Nucleus accumbens (tissue), 56 donors: ENCODE data around the gene EMC10.
A peak's percentile ranks its signal among the peaks of the same experiment; 100 is the strongest.

Experiments used
- DNase-seq, 56 donors: peaks; one replicate each; lab custom pipeline; 2025; lab: John Stamatoyannopoulos, UW

Gene EMC10

DNA sequence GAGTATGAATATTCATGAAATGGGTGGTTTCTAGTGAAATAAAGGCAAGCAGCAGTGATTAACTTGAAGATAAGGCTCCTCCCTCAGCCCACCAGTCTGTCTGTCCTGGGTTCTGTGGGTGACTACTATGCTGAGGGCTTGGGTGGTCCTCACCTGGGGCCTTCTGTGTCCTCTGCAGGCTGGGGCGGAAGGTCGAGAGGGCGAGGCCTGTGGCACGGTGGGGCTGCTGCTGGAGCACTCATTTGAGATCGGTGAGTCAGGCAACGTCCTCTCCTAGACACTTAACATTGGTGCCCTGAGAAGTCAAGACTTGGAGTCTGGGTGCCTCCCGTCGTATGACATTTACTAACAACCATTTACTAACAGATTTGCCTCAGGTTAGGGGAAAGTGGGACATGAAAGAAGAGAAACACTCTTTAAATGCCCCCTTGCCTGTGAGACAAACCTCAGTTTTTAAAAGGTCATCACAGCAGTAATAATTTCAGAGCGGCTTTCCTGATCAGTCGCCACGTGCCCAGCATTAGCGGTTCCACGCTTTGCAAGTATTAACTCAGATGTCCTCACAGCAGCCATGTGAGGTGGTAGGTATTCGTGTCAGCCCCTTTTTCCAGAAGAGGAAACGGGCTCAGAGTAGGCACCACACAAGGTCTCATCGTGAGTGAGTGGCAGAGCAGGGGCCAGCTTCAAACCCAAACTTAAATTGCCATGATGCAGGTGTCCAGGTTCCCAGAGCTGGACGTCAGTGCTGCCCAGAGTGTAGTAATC lies 1.6 kb downstream of the EMC10 start:
- no peak for DNase-seq

DNA sequence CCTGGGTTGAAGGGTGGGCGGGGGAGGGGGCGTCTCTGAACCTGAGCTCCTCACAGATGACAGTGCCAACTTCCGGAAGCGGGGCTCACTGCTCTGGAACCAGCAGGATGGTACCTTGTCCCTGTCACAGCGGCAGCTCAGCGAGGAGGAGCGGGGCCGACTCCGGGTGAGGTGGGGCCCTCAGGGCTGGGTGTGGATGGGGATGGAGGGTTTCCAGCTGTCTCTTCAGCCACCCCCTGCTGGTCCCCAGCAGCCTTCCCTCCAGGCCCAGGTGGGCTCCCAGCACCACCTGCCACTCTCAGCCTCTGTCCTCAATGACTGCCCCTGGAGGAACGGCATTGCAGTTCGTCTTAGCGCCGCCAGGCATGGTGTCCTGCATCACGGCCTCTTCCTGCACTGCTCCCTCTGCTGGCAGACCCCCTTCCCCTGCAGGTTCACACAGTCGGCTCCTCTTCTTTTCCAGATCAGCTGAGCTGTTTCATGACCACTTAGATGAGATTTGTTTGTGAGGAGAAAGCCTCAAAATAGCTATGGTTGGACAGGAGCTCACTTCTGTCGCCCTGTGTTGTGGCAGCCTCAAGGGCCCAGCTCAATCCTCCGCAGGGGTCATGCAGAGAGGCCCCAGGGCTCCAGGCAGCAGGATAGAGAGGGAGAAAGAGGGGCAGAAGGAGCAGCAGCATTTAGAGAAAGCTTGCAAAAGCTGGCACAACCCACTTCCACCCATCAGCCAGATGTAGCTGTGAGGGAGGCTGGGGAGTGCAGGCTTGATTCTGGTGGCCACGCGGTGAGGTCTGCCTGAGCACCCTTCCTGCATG lies 2.8 kb downstream of the EMC10 start:
- DNase-seq, result peak in 9 of 56 donors; percentile 2 to 32 (median 19)

DNA sequence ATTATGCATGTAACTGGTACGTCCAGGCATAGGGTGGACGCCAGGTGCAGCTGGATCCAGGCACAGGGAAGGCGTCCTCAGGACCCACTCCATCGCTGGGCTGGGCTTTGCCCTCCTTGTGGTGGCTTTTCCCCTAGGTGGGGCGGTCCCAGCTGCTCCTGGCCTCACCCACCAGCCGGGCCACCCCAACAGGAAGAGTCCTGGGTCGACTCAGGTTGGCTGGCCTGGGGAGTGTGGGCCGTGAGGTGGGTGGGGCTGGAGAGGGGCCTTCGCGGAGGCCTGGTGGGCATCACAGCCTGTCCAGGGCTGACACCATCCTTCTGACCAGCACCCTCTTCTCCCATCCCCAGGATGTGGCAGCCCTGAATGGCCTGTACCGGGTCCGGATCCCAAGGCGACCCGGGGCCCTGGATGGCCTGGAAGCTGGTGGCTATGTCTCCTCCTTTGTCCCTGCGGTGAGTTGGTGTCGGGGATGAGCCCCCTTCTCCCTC lies 3.5 kb downstream of the EMC10 start:
- no peak for DNase-seq

DNA sequence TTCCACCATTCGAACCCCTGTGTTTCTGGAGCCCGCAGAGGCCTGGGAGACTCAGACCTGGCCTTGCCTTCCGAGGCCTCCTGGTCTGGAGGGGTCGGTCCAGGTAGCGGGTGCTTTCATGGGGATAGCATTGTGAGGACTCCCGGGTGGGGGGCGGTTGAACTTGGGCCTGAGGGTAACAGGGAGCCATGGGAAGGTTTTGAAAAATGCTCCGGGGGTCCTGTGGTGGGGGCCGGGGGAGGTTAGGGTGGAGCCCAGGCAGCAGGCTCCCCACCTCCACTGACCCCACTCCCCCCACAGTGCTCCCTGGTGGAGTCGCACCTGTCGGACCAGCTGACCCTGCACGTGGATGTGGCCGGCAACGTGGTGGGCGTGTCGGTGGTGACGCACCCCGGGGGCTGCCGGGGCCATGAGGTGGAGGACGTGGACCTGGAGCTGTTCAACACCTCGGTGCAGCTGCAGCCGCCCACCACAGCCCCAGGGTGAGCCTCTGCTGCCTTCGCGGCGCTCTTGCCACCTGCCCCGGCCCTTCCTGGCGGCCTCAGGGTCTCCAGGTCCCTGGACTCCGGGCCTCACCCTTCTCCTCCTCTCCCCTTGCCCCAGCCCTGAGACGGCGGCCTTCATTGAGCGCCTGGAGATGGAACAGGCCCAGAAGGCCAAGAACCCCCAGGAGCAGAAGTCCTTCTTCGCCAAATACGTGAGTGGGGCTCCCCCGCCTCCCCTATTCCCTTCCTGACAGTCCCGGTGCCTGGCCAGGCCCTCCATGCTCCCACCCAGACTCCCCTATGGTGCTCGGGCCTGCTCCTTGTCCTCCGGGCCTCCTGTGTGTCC lies 4.2 kb downstream of the EMC10 start:
- DNase-seq, result no peak

DNA sequence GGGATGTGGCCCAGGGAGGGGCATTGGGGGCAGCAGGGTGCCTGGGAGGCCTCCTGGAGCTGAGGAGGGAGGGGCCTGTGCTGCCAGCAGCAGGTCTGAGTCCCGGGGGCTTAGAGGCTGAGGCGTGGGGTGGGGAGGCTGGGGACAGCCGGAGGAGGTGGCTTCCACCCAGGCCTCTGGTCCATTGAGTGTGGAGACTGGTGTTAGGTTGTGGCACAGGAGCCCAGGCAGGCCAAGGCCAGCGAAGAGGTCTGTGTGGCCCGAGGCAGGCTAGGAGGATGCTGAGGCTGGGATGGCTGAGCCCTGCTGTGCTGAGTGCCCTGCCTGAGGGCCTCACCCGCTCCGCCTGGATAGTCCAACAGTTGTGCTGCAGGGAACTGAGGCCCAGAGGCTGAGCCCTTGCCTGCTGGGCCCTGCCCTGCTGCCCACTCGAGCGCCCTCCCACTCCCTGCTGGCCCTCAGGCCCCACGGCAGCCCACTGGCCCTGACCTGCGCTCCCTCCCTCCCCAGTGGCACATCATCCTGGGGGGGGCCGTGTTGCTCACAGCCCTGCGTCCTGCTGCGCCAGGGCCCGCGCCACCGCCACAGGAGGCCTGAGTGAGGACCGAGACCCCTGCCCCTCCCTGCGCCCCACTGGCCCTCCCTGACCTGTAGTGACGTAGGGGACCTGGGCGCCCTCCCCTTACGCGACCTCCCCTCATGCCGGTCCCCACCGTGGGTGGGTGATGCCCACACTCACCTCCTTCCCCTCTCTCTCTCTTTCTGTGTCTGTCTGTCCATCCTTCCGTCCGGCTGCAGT lies 5.2 kb downstream of the EMC10 start:
- DNase-seq, result no peak

DNA sequence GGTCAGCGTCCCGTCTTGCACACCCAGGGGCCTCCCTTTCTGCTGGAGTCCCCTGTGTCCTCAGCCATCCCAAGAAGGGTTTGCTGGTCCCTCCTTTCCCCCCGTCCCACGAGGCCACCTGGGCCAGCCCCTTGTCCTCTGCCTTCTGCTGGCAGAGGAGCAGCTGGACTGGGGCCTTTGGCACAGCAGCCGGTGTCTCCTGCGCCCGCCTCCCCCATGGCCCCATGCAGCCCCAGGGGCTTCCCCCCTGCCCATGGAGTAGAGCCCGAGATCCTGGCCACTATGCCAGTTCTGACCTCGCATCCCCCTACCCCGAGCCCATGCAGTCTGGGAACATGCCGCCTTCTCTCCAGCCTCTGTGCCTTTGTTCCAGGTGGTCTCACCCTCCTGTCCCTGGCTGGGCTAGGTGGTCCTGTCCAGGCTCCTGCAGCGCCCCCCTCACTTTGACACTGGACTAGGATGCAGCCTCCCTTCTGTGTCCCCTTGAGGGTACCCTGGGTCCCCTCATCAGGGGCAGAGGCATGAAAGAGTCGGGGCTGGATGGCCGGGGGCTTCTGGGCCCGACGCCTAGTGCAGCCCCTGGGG lies 6.1 kb downstream of the EMC10 start:
- DNase-seq, result no peak

DNA sequence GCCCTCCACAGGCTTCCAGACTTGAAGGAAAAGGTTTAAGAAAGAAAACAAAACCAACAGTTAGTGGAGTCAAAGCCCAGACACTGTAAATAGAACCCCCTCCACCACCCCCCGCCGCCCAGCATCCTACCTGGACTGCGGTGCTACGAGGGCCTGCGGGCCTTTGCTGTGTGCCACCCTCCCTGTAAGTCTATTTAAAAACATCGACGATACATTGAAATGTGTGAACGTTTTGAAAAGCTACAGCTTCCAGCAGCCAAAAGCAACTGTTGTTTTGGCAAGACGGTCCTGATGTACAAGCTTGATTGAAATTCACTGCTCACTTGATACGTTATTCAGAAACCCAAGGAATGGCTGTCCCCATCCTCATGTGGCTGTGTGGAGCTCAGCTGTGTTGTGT lies 6.6 kb downstream of the EMC10 start:
- no peak for DNase-seq

DNA sequence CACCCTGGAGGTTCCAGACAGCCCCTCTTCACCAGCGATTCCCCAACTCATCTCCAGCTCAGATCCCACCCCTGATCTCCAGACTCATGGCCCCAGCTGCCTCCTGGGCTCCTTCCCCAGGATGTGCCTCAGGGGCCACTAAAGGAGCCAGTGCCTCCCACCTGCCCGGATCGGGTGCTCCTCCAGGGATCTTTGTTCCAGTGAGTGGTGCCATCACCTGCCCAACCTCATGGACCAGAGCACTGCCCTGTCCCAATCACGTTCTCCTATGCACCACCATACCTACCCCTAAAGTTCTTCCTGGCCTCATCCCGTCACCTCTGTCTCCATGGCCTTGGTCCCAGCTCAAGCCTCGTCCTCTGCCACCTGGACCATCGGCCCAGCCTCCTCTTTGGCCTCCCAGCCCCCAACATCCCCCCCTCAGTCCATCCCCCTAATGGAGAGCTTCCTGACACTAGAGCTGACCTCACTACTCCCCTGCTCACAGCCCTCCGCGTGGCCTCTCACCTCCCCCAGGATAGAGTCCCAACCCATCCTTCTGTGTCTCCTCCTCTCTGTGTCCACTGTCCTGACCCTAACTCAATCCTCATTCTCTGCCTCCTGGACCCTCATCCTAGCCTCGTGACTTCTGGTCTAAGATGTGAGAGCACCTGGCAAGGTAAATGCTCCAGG lies 9.1 kb downstream of the EMC10 start:
- no peak for DNase-seq

DNA sequence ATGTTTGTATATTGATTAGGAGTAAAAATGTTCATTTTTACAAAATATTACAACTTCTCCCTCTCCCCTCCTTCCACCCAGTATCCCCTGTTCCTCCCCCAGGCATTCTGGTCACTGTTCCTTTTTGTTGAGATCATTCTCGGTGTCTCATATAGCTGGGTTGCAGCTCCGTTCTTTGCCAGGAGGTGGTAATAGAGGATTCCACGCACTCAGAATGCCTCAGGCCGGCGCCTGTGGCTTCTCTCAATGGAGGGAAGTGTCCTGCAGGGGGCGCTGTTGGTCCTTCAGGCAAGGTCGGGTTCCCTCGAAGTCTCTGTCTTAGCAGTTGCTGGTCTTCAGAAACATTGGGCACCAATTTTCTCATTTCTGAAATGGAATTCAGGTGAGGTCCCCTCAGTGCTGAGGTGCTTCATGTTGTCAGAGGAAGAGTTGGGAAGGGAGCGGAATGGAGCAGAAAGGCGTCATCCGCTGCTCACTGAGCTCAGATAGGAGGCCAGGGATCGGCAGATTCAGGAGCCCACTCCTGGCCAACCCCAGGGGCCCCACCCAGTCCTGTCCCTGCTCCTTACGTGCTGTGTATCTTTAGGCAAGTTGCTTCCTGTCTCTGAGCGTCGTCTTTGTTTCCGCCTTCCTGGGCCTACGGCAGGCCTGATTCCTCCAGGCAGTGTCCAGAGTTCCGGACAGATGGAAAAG lies 10.7 kb downstream of the EMC10 start:
- peak in 7 of 56 donors; percentile 5 to 40 (median 13) for DNase-seq

DNA sequence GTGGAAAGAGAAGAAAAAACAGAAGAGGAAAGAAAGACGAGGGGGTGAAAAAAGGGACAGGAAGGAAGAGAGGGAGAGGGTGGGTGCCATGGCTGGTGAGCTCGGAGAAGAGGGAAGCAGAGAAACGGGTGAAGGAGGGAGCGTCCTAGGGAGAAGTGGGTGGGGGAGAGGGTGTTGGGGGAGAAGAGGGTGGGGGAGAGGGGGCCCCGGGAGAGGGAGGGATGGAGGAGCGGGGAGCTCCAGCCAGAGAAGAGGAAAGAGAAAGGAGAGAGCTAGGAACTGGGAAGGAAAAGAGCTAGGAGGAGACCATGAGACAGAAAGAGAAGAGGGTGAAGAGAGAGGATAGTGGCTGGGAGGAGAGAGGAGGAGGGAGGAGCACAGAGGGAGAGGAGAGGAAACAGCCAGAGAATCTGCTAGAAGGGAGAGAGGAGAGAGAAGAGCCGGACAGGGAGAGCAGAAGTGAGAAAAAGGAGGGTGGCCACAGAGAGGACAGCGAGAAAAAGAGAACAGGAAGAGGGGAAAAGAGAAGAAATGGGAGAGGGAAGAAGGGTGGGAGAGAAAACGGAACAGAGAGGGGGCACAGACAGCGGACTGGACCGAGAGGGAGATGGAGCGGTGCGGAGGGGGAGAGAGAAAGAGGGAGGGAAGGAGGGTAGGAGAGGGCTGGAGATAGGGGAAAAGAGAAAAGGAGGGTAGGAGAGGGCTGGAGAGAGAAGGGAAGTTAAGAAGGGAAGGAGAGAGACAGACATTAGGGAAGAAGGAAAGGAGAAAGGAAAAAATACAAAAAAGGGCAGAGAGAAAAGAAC lies 12.3 kb downstream of the EMC10 start:
- no peak for DNase-seq

DNA sequence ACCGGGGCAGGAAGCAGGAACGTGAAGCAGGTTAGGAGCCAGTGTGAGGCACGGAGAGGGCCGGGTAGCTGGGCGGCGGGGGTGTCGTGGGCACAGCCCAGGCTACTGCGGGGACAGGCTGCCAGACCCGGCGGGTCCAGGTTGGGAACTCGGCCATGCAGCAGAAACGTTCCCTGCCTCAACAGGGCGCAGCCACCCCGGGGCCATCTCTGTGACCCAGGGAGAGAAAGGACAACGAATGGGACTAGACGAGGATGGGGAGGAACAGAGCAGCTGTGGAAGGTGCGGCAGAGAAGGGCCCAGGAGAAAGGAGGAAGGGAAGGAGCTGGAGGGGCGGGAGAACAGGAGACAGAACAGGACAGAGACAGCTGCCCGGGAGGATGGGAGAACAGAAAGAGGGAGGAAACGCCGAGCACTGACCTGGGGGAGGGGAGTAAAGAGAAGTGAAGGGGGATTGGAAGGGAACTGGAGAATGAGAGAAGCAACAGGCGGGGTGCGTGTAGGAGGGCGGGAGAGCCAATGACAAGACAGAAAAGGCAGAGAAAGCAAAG lies 13.2 kb downstream of the EMC10 start:
- DNase-seq, result peak in 2 of 56 donors; percentile 12 to 44

DNA sequence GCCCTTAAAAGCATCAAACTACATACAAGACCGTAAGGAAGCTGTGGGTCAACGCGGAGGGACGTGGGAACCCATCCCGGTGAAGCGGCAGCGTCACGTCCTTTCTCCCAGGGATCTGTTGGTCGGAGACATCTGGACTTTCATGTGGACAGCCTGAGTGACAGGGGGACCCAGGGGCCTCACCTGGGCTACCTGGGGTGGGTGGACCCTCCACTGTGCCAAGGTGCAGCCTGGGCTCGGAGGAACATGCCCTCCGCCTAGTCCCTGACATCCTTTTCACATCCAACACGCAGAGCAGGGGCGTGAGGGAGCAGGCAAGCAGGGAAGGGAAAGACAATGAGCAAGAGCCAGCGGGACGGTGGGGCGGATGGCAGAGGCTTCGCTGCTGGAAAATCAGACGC lies 14.1 kb downstream of the EMC10 start:
- DNase-seq, result no peak

DNA sequence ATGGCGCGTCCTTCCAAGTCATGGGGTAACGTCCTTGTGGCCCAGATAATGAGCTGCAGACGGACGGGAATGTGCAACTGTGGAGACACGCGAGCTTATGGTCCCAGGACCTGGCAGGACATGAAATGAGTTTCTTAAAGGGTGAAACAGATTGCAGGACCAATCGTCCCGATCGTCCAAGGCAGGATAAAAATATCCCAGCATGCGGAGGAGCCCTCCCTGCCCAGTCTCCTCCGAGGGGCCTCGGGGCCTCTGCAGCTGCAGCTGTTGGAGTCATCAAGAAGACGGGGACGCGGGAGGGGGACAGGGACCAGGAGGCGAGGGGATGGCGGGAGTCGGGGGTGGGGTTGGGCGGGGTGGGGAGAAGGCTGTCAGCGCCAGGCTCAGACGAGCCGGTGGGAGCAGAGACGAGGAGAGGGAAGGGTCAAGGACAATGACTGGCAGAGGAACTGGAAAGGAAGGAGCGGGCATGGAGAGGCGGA lies 14.7 kb downstream of the EMC10 start:
- peak in 18 of 56 donors; percentile 8 to 62 (median 34) for DNase-seq

DNA sequence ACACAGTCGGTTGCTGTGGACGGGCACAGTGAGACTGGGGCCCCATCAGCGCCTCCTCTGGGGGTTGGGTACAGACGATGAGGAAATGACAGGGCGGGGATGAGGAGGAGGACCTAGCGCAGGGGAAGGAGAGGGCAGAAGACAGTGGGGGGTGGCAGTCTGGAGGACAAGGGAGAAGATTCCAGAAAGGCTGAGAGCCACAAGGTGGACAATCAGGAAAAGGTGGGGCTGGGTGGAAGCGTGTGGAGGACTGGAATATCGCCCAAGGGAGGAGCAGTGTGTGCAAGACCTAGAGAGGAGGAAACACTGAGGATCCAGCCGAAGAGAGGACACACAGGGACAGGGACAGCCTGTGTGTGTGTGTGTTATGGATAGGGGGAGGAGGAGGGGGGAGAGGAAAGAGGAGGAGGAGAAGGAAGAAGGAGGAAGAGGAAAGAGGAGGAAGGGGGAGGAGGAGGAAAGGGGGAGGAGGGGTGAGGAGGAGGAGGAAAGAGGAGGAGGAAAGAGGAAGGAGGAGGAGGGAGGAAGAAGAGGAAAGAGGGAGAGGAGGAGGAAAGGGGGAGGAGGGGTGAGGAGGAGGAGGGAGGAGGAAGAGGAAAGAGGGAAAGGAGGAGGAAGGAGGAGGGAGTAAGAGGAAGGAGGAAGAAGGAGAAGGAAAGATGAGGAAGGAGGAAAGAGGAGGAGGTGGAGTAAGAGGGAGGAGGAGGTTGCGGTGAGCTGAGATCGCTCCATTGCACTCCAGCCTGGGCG lies 16.2 kb downstream of the EMC10 start:
- peak in 11 of 56 donors; percentile 11 to 57 (median 38) for DNase-seq

DNA sequence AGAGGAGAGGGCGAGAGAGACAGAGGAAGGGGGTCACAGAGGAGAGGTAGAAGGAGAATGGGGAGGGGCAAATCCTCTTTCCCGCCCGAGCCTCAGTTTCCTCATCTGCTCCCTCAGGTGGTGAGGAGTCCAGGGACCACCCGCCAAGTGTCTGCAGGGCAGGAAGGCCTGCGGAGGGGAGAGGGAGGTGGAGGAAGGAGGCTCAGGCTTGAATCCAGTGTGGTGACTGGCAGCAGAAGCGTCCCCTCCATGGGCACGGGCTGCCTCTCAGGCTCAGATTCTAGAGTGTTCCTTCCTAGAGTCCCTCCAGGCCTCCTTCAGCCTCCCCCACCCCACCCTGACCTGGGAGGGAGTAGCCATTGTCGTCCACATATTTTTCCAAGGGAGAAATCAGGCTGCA lies 16.9 kb downstream of the EMC10 start:
- DNase-seq, result no peak
